K562 (cell line): ENCODE data around the gene TMPRSS6. TPM values are rescaled to one million over a fixed set of nuclear protein-coding genes. Genes with fewer than 3 reads are reported as not detected.

ENCODE experiments used
- ATAC-seq: fragments of 200-7000 bp; cut with Tn5 transposase; 3 replicates; pipeline ENCODE4 v1.9.1; 2020; ENCODE audit warnings: moderate library complexity
- BruUV-seq: library from RNA; stranded (reverse); fragments of 400-500 nt; replicated peaks from 2 replicates; lab custom pipeline; 2021; lab: Mats Ljungman, UMichigan
- CTCF ChIA-PET: fragments of 300-600 bp; formaldehyde crosslinking; extraction: SDS; loops from one replicate; lab custom pipeline; 2021; ENCODE audit warnings: low intra/inter-chr PET ratio; lab: Yijun Ruan, JAX
- POLR2A ChIA-PET: fragments of 300-600, 350-650 bp; sonication (Branson Sonifier 250); formaldehyde crosslinking; extraction: SDS; loops from one replicate; lab custom pipeline; 2021; ENCODE audit warnings: antibody characterized with exemption, inconsistent platforms; lab: Yijun Ruan, JAX
- DNase-seq, 4 experiments: peaks; one replicate each; pipeline versions ENCODE4 v3.0.0 to v3.0.0-alpha.2; 2011 to 2018; ENCODE audit warnings: low spot score in 3 of 4, mixed read lengths in 3 of 4; ENCODE audit errors: extremely low read depth in 1 of 4
- FAIRE-seq: peaks from 2 replicates; lab custom pipeline; 2011; peaks lifted over from hg19 to GRCh38; lab: Jason Lieb, UNC
- H2AFZ ChIP-seq: 2 replicates; pipeline ENCODE4 v1.6.0; 2011; ENCODE audit warnings: low read depth, low read length, control low read depth, inconsistent platforms
- H3K27ac ChIP-seq: fragments of 200-600 bp; 3 replicates; pipeline ENCODE4 v1.8.0; 2011; ENCODE audit warnings: low read depth, mild to moderate bottlenecking, control low read depth, inconsistent platforms, low read length, moderate library complexity, mixed read lengths; ENCODE audit errors: extremely low read depth
- H3K27me3 ChIP-seq, 2 experiments: fragments of 300-600 bp in 1 of 2; 2 replicates in 1 of 2; 3 replicates in 1 of 2; pipeline versions ENCODE4 v1.6.0 to v1.8.0; 2011; ENCODE audit warnings: inconsistent platforms in 2 of 2, low read length in 2 of 2, mild to moderate bottlenecking in 1 of 2, mixed read lengths in 1 of 2, moderate library complexity in 1 of 2; ENCODE audit not compliant: control insufficient read depth in 2 of 2, insufficient read depth in 2 of 2
- H3K36me3 ChIP-seq: fragments of 300-600 bp; 3 replicates; pipeline ENCODE4 v1.8.0; 2011; ENCODE audit warnings: mild to moderate bottlenecking, low read length, inconsistent platforms; ENCODE audit not compliant: control insufficient read depth, insufficient read depth
- H3K4me1 ChIP-seq, 2 experiments: fragments of 200-600 bp in 1 of 2; replicated peaks in 1 of 2; 2 replicates in 1 of 2; 3 replicates in 1 of 2; pipeline versions ENCODE4 v1.5.1 to v1.8.0; 2011; ENCODE audit warnings: inconsistent platforms in 2 of 2, low read length in 2 of 2, mild to moderate bottlenecking in 1 of 2, mixed read lengths in 1 of 2, moderate library complexity in 1 of 2; ENCODE audit not compliant: control insufficient read depth in 2 of 2, insufficient read depth in 2 of 2
- H3K4me2 ChIP-seq: 2 replicates; pipeline ENCODE4 v1.6.1; 2011; ENCODE audit warnings: low read length, control low read depth, inconsistent platforms, mixed read lengths; ENCODE audit not compliant: insufficient read depth
- H3K4me3 ChIP-seq: fragments of 200-600 bp; sonication (generic), shearing (Covaris generic); 2 replicates; pipeline ENCODE4 v1.5.1; 2016; ENCODE audit warnings: control low read depth, inconsistent platforms
- H3K79me2 ChIP-seq: fragments of 200-600 bp; 3 replicates; pipeline ENCODE4 v1.8.0; 2011; ENCODE audit warnings: low read length, inconsistent platforms; ENCODE audit not compliant: control insufficient read depth, insufficient read depth
- H3K9ac ChIP-seq, 2 experiments: 2 replicates each; pipeline versions ENCODE4 v1.6.0 to v1.6.1; 2011; ENCODE audit warnings: low read depth in 2 of 2, low read length in 2 of 2, control low read depth in 1 of 2, inconsistent platforms in 1 of 2, mild to moderate bottlenecking in 1 of 2, mixed read lengths in 1 of 2; ENCODE audit not compliant: insufficient read depth in 1 of 2
- H3K9me1 ChIP-seq: one replicate; pipeline ENCODE4 v1.6.0; 2011; ENCODE audit warnings: inconsistent platforms, mild to moderate bottlenecking, low read length, moderate library complexity; ENCODE audit not compliant: control insufficient read depth, insufficient read depth
- H3K9me3 ChIP-seq: replicated peaks from 2 replicates; pipeline ENCODE4 v1.5.1; 2011; ENCODE audit warnings: low read depth, low read length, inconsistent platforms; ENCODE audit not compliant: control insufficient read depth, insufficient read depth
- H4K20me1 ChIP-seq: replicated peaks from 2 replicates; pipeline ENCODE4 v1.6.1; 2011; ENCODE audit warnings: low read length, inconsistent platforms, mixed read lengths; ENCODE audit not compliant: control insufficient read depth, insufficient read depth
- ARNT ChIP-seq, 2 experiments: fragments of 450-650 bp; IDR thresholded peaks; 2 replicates each; pipeline ENCODE4 v1.6.1; 2016; ENCODE audit warnings: mild to moderate bottlenecking in 1 of 2
- EP400 ChIP-seq: fragments of 450-650 bp; IDR thresholded peaks from 2 replicates; pipeline ENCODE4 v1.6.1; 2017; ENCODE audit warnings: antibody characterized with exemption, mild to moderate bottlenecking, moderate library complexity
- MNT ChIP-seq, 2 experiments: fragments of 450-650 bp; conservative IDR thresholded peaks; 2 replicates each; pipeline ENCODE4 v1.6.1; 2017; ENCODE audit warnings: mild to moderate bottlenecking in 2 of 2, moderate library complexity in 2 of 2
- MXI1 ChIP-seq: IDR thresholded peaks from 2 replicates; pipeline ENCODE4 v1.6.1; 2011; ENCODE audit warnings: low read depth, mild to moderate bottlenecking, improper control_type of control experiment, low read length
- NKRF ChIP-seq: fragments of 450-650 bp; IDR thresholded peaks from 2 replicates; pipeline ENCODE4 v1.6.1; 2016; ENCODE audit warnings: borderline replicate concordance
- U2AF2 ChIP-seq: fragments of 200-400 bp; formaldehyde crosslinking; optimal IDR thresholded peaks from 2 replicates; pipeline ENCODE3; 2017; ENCODE audit warnings: low read depth, mild to moderate bottlenecking, low read length
- USF1 ChIP-seq: sonication (generic); formaldehyde crosslinking; IDR thresholded peaks from 2 replicates; pipeline ENCODE4 v1.9.0; 2022; ENCODE audit warnings: mild to moderate bottlenecking, missing genetic modification reagents
- ZFX ChIP-seq: sonication (generic); formaldehyde crosslinking; IDR thresholded peaks from 2 replicates; pipeline ENCODE4 v1.8.0; 2022; ENCODE audit warnings: mild to moderate bottlenecking, missing genetic modification reagents, moderate library complexity
- ZNF175 ChIP-seq: fragments of 200-800 bp; sonication (Bioruptor generic); IDR thresholded peaks from 2 replicates; pipeline ENCODE4 v1.6.1; 2016; ENCODE audit warnings: low read depth, mild to moderate bottlenecking, missing genetic modification characterization, missing compliant biosample characterization
- ZNF583 ChIP-seq: fragments of 250-450 bp; sonication (Bioruptor Pico); IDR thresholded peaks from 2 replicates; pipeline ENCODE4 v1.4.0; 2020
- WGBS: fragments of 100-300 bp; shearing (Covaris generic); methylation state at CpG from one replicate; pipeline ENCODE4 v1.1.6; 2016; ENCODE audit warnings: low coverage, mixed read lengths; ENCODE audit not compliant: insufficient coverage; ENCODE audit errors: missing lambda C conversion rate; 5-methylcytosine and 5-hydroxymethylcytosine counted together
- in situ Hi-C: fragments of 300-500 bp; cut with MboI; formaldehyde crosslinking; loops from 4 replicates; pipeline ENCODE4 v1.15.0; 2018; ENCODE audit warnings: inconsistent platforms, mixed read lengths
- intact Hi-C: fragments of 100-400 bp; cut with micrococcal nuclease; formaldehyde crosslinking; loops from 2 replicates; pipeline ENCODE4 v1.14.2; 2022
- polyA plus RNA-seq, 8 experiments: library from polyadenylated mRNA; depleted of rRNA in 4 of 8; stranded (reverse) in 5 of 8; unstranded in 3 of 8; fragments of >200 nt; fragmentation: Nextera tagmentation in 2 of 8; fragmentation: Illumina TruSeq in 1 of 8; extraction: Ambion mirVana in 2 of 8; extraction: Trizol in 1 of 8; gene quantifications; 2 replicates each; pipeline versions ENCODE4 v1.2.1 to v1.2.3, GENCODE V29; 2011 to 2014; ENCODE audit warnings: inconsistent platforms in 1 of 8, missing spikeins in 1 of 8
- total RNA-seq, 7 experiments: library from RNA; depleted of rRNA in 6 of 7; stranded (reverse); fragments of >200 nt in 6 of 7; fragmentation: Illumina TruSeq in 2 of 7; extraction: Trizol in 2 of 7; gene quantifications; 2 replicates each; pipeline versions ENCODE4 v1.2.1 to v1.2.3, GENCODE V29; 2011 to 2021; ENCODE audit warnings: low replicate concordance in 1 of 7

Gene TMPRSS6
- total and polyA plus RNA-seq, 9 of the 15 experiments (the other 6 are each of a cell fraction or from before 2014, with no cell fraction given) = 0.03 TPM; not detected in 8

GRCh38 chr22:37021041-37021440 lies 88.5 kb downstream of the TMPRSS6 start:
- ChIA-PET POLR2A (interaction anchor here (0.6 to 0.7 kb wide), 2 partner anchors 238 to 678 kb away, joined by 3 read pairs; no protein-coding TSS in a partner anchor), CTCF (no interaction called here)
- Histone ChIP-seq H3K4me3 (no peak overlapping the region; the same call in 1 of the 2 replicates), H3K9me1 (no peaks in the 10 kb centered on the region), H3K4me2 (peak overlapping the region; percentile 21; the same call in 1 of the 2 replicates), H3K9me3 (no peaks in the 10 kb centered on the region), H2AFZ (no peak overlapping the region), H3K27ac (no peak overlapping the region; the same call in 2 of the 3 replicates), H4K20me1 (no peaks in the 10 kb centered on the region)
- no peak for DNase-seq
- TF ChIP-seq ZNF583 = no peak
- TF ChIP-seq, all 486 proteins: peak for 0
- WGBS = 79% methylated on average over 3 of the region's 5 CpGs
- Histone ChIP-seq H3K36me3 (peaks cover 52% of the 10 kb centered on the region; the same call in 2 of the 3 replicates), H3K27me3 (no peaks in the 10 kb centered on the region), H3K79me2 (peaks cover 52% of the 10 kb centered on the region), H3K9ac (peak overlapping the region in 1 of 2 experiments; percentile 82; a peak in 1 of 4 replicates), H3K4me1 (peaks cover 16 to 44% of the 10 kb centered on the region in 2 experiments; a peak in 4 of 5 replicates)
- ATAC-seq (no peak), FAIRE-seq (no peak)
- BruUV-seq = no TSS peak
- intact Hi-C loops (no loop called here), in situ Hi-C loops (no loop called here)

GRCh38 chr22:37020192-37020479 lies 89.4 kb downstream of the TMPRSS6 start:
- FAIRE-seq (peak; percentile 46), ATAC-seq (peak; percentile 56), DNase-seq (peak; percentile 25 to 56 (median 28))
- Histone ChIP-seq H3K27me3 (no peaks in the 10 kb centered on the region), H3K27ac (peak overlapping the region; percentile 87), H3K79me2 (peaks cover 52% of the 10 kb centered on the region), H3K4me2 (peak overlapping the region; percentile 94), H3K9me3 (no peaks in the 10 kb centered on the region), H3K4me1 (peaks cover 22 to 52% of the 10 kb centered on the region in 2 experiments; a peak in 4 of 5 replicates), H4K20me1 (peaks cover under 1% of the 10 kb centered on the region), H3K36me3 (peaks cover 43% of the 10 kb centered on the region; the same call in 2 of the 3 replicates), H3K9me1 (no peaks in the 10 kb centered on the region), H3K4me3 (peak overlapping the region; percentile 90), H2AFZ (peak overlapping the region; percentile 90), H3K9ac (peak overlapping the region; percentile 83 to 95)
- CTCF ChIA-PET = no interaction called here
- 0% methylated on average over 5 of the region's 5 CpGs for WGBS
- in situ Hi-C loops (no loop called here), intact Hi-C loops (no loop called here)
- BruUV-seq = TSS peak; percentile 76
- POLR2A ChIA-PET = no interaction called here
- TF ChIP-seq NKRF = 0 out of 2 replicates have a peak, but pooled peaks have one; percentile 14
- 0 out of 2 replicates have a peak, but pooled peaks have one; percentile 31 for TF ChIP-seq EP400
- TF ChIP-seq ARNT (IDR thresholded peaks at IDR 0.05) = no peak
- peak; percentile 52; the same call in 1 of the 2 replicates for TF ChIP-seq USF1
- TF ChIP-seq U2AF2 = no peak
- TF ChIP-seq MXI1 = peak; percentile 33; the same call in 1 of the 2 replicates
- peak; percentile 55 for TF ChIP-seq ZFX (CRISPR knock-in tag)
- no peak for TF ChIP-seq ZNF583
- TF ChIP-seq ZNF175 (CRISPR knock-in tag) = no peak
- peak; percentile 82 to 88 for TF ChIP-seq MNT (conservative IDR thresholded peaks at IDR 0.05)
